Measurements from ENCODE around the gene MAML3.

MAML3 gene

DNA sequence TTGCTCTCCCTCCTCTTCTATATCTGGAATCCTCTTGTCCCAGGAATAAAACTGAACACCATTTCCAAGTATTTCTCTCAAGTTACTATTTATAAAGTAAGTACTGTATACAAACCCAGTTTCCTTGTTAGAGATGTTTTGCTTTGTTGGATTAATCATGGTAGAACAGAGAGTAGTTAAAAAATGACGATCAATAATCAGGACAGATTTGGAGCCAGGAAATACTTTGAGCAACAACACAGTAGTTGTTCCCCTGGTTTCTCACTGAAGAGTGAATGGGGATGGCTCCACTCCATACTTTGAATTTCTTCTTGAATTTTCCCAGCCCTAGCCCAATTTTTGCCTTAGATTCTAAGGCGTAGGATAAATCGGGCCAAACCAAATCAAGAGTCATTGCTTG is 467.0 kb downstream of the MAML3 start:
- no peak for DNase-seq (ENCODE audit: low read depth in 2 of 2)

DNA sequence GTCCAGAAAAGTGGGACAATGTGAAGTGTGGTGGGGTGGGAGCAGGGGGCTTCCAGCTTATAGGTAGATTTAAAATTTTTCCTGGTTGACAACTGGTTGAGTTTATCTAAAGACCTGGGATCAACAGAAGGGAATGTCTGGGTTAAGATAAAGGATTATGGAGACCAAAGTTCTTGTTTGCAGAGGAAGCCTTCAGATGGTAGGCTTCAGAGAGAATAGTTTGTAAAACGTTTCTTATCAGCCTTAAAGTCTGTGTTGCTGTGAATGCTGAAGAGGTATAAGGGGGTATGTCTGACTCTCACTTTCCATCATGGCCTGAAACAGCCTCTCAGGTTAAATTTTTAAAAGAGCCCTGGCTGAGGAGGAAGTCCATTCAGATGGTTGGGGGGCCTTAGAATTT is 467.9 kb downstream of the MAML3 start:
- no peak for DNase-seq (ENCODE audit: low read depth in 2 of 2)

DNA sequence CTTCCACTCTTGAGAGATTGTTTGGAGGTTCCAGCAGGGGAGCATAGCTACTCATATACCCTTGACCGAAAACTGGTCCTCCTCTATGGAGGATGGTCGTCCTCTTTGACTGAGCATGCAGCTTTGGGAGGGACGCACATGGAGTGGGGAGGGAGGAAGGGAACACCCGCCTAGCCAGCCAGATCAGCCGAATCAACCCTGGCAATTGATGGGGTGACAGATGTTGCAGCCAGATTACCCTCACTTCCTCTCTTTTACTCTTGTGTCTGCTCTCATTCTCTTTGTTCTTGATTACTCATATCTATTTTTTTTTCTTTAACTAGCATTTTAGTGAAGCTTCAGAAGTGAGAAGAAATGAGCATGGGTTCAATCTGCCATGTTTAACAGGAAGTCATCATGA is 468.8 kb downstream of the MAML3 start:
- no peak for DNase-seq (ENCODE audit: low read depth in 2 of 2)

- no peak for DNase-seq (ENCODE audit: low read depth in 2 of 2)
These were observed 469.6 kb downstream of the MAML3 start for GRCh38 chr4:139684351-139684750.

DNA sequence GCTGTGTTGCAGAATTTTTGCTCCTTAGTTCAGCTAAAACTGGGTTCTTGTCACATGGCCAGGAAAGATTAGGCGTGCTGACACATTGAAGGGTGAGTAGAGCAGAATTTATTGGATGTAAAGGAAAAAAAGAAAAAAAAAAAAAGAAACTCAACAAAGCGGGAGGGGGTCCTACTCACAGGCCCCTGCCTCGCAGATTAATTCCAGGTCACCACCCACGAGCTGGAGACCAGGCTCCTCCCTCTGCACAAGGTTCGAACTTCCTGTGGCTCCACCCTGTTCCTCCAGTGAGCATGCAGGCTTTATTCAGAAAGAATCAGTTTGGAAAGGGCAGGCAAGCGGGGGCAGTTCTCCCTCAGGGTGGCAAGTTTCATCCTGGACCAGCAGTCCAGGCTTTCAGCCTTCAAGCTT is 471.2 kb downstream of the MAML3 start:
- no peak for DNase-seq (ENCODE audit: low read depth in 2 of 2)

DNA sequence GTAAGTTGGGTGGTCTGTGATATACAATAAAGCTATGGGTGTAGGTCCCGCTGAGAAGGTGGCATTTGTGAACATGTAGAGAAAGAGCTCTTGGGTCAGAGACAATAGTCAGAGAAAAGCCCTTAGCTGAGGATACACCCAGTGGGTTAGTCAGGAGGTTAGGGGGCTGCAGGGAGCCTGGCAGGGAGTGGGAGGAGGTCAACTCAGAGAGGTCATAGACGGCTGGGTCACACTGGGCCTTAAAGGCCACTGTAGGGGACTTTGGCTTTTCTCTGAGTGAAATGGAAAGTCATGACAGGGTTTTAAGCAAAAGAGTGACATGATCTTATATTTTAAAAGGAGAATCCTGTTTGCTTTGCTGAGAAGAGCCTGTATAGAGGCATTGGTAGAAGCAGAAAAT is 471.7 kb downstream of the MAML3 start:
- DNase-seq (ENCODE audit: low read depth in 2 of 2) = no peak

DNA sequence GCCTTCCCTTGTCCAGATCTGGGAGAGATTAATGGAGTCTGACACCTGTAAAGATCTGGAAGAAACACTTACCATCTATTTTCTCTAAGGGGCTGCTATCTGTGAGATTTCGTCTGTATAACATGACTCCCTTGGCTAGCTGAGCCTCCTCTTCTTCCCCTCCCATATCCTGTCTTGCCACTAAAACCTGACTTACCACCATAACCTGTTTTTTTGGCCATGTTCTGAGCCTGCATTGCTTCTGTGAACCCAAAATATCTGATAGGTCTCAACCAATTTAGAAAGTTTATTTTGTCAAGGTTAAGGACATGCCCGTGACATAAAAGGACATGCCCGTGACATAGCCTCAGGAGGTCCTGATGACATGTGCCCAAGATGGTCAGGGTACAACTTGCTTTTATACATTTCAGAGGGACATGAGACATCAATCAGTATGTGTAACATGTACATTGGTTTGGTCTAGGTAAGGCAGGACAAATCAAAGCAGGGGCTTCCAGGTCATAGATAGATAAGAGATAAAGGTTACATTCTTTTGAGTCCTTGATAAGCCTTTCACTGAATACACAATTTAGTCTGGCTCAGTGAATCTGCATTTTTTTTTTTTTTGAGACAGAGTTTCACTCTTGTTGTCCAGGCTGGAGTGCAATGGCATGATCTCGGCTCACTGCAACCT is 476.9 kb downstream of the MAML3 start:
- no peak for DNase-seq (ENCODE audit: low read depth in 2 of 2)

DNA sequence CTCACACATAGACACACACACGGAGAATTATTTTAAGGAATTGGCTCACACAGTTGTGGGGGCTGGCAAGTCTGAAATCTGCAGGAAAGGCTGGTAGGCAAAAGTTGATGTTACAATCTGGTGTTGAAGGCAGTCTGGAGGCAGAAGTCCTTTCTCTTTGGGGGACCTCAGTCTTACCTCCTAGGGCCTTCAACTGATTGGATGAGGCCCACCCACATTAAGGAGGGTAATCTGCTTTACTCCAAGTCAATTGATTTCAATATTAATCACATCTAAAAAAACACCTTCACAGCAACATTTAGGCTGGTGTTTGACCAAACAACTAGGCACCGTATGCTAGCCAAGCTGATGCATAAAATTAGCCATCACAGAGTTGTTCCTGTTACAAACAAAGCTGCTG is 477.6 kb downstream of the MAML3 start:
- DNase-seq (ENCODE audit: low read depth in 2 of 2) = no peak

DNA sequence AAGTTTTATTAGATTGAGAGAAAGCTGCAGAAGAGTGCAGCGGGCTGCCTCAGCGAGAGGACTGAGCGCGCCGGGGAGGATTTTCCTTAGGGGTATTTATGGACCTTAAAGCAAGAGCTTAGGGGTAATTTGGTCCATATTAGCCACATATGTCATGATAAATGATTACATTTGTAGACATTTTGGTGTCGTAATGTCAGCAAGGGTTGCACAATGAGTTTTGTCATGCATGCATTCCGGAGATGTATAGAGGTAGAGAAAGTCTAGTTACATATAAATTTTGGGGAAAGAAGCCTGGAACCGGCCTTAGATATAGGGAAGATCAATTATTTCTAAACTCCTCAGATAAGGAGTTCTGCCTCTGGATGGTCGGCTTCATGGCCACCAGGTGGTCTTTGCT is 478.3 kb downstream of the MAML3 start:
- no peak for DNase-seq (ENCODE audit: low read depth in 2 of 2)

- no peak for DNase-seq (ENCODE audit: low read depth in 2 of 2)
These were observed 479.0 kb downstream of the MAML3 start for GRCh38 chr4:139674875-139675550.

- no peak for DNase-seq (ENCODE audit: low read depth in 2 of 2)
These were observed 481.3 kb downstream of the MAML3 start for GRCh38 chr4:139672732-139673131.

- no peak for DNase-seq (ENCODE audit: low read depth in 2 of 2)
These were observed 481.8 kb downstream of the MAML3 start for GRCh38 chr4:139672215-139672614.

- DNase-seq (ENCODE audit: low read depth in 2 of 2) = no peak
These were observed 483.2 kb downstream of the MAML3 start for GRCh38 chr4:139670775-139671174.

- DNase-seq (ENCODE audit: low read depth in 2 of 2) = no peak
These were observed 484.1 kb downstream of the MAML3 start for GRCh38 chr4:139669890-139670289.

DNA sequence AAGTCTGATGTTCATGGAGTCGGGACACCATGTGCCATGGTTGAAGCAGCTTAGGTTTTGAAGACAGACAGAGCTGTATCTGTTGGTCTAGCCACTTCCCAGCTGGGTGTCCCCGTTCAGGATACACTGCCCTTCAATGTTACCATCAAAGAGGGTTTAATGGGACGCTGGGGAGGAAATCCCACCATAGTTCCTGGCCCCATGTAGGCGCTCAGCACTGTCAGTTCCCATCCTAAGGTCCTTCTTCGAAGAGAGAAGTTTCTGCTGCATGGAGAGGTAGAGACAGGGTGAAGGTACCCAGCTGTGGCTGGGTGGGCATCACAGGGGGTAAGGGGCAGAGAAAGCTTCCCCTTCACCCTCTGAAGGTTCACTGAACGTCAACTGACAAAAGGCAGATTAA is 484.6 kb downstream of the MAML3 start:
- DNase-seq (ENCODE audit: low read depth in 2 of 2) = no peak

DNA sequence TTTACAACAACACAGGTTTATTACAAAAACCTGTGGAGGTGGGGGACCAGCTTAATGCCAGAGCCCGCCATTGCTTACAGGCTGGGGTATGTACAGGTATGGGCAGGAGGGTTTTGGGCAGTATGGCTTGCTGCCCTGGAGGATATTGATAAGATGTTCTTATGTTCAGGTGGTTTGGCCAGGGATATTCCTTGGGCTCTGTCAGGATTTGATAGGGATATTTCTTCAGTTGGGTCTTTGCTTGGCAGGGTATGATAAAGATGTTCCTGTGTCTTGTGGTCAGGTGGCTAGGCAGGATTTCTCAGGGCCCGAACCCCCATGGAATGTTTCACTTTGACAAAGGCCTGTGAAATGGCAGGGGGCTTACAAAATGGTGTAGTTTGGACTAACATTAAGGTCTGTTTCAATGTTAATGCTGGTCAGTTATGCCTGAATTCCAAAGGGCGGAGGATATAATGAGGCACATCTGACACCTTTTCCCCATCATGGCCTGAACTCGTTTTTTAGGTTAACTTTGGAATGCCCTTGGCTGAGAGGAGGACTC is 485.3 kb downstream of the MAML3 start:
- no peak for DNase-seq (ENCODE audit: low read depth in 2 of 2)

GRCh38 chr4:139668036-139668435 is 485.9 kb downstream of the MAML3 start:
- DNase-seq (ENCODE audit: low read depth in 2 of 2) = no peak
